ENCODE results near the gene TMCC2.
A peak's percentile ranks its signal among the peaks of the same experiment; 100 is the strongest.

TMCC2 gene

GRCh38 chr1:205199090-205199930 is 28.4 kb upstream of the TMCC2 start:
- peak overlapping the region; percentile 51 to 57 for H3K4me3 Mint-ChIP-seq
- peaks cover 29 to 53% of the 10 kb centered on the region in 2 donors for H3K4me1 Mint-ChIP-seq (ENCODE audit: low read depth in 2 of 2)
- H3K27me3 Mint-ChIP-seq = no peaks in the 10 kb centered on the region
- no peaks in the 10 kb centered on the region for H3K9me3 Mint-ChIP-seq
- peak overlapping the region; percentile 62 to 72 for H3K27ac Mint-ChIP-seq
- H3K36me3 Mint-ChIP-seq (ENCODE audit: insufficient read depth) = no peaks in the 10 kb centered on the region
- no peak for DNase-seq
- ATAC-seq (replicated peaks) = peak; percentile 52

DNA sequence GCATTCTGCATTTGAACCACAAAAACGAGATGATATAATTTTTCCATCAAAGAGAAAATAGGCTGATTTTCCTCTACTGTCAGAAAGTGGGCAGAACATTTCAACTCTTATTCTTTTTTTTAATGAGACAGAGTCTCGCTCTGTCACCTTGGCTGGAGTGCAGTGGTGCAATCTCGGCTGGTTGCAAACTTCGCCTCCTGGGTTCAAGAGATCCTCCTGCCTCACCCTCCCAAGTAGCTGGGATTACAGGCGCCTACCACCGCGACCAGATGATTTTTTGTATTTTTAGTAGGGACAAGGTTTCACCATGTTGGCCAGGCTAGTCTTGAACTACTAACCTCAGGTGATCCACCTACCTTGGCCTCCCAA is 27.8 kb upstream of the TMCC2 start:
- H3K9me3 Mint-ChIP-seq = no peaks in the 10 kb centered on the region
- peak overlapping the region; percentile 51 to 57 for H3K4me3 Mint-ChIP-seq
- H3K36me3 Mint-ChIP-seq (ENCODE audit: insufficient read depth) = no peaks in the 10 kb centered on the region
- H3K4me1 Mint-ChIP-seq (ENCODE audit: low read depth in 2 of 2) = peaks cover 31 to 56% of the 10 kb centered on the region in 2 donors
- H3K27ac Mint-ChIP-seq = peak overlapping the region; percentile 62 to 72
- H3K27me3 Mint-ChIP-seq = no peaks in the 10 kb centered on the region
- ATAC-seq (replicated peaks) (no peak), DNase-seq (no peak)

DNA sequence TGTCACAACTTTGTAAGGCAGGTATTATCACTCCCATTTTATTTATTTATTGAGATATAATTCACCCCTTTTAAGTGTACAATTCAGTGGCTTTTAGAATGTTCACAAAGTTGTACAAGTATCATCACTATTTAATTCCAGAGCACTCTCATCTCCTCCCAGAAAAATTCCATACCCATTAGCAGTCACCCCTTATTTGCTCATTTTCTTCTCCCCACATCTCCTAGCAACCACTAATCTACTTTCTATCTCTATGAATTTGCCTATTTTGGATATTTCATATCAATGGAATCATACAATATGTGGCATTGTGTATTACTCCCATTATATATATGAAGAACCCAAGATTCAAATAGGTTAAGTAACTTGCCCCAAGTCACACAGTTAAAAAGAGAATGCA is 23.2 kb upstream of the TMCC2 start:
- no peaks in the 10 kb centered on the region for H3K9me3 Mint-ChIP-seq
- no peaks in the 10 kb centered on the region for H3K27me3 Mint-ChIP-seq
- H3K36me3 Mint-ChIP-seq (ENCODE audit: insufficient read depth) = peaks cover 3% of the 10 kb centered on the region
- no peak for DNase-seq
- H3K27ac Mint-ChIP-seq = no peak overlapping the region
- no peak overlapping the region for H3K4me3 Mint-ChIP-seq
- ATAC-seq (replicated peaks) = no peak
- H3K4me1 Mint-ChIP-seq (ENCODE audit: low read depth in 2 of 2) = peaks cover 25 to 42% of the 10 kb centered on the region in 2 donors

GRCh38 chr1:205205055-205205454 is 22.7 kb upstream of the TMCC2 start:
- ATAC-seq (replicated peaks) (no peak), DNase-seq (no peak)
- Mint-ChIP-seq H3K27me3 (no peaks in the 10 kb centered on the region), H3K4me1 (ENCODE audit: low read depth in 2 of 2) (peaks cover 22 to 39% of the 10 kb centered on the region in 2 donors), H3K27ac (no peak overlapping the region), H3K9me3 (no peaks in the 10 kb centered on the region), H3K4me3 (no peak overlapping the region), H3K36me3 (ENCODE audit: insufficient read depth) (peaks cover 3% of the 10 kb centered on the region)

DNA sequence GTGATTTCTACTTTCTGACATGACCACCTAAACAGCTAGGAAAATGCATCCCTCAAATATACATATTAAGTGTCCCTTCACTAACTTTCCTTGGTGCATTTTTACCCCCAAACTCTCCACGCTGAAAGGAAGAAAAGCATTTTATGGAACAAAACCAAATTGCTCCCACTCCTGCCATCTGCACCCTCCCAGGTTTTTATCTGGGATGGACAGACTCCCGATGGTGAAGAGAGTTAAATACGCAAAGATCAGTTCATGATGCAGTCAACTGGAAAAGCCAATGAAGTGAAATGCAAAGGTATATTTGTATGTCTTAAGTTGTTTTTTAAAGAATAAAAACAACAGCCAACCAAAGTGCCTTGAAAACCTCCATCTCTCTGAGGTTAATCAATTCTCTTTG is 18.9 kb upstream of the TMCC2 start:
- no peaks in the 10 kb centered on the region for H3K9me3 Mint-ChIP-seq
- no peak overlapping the region for H3K4me3 Mint-ChIP-seq
- no peak for DNase-seq
- H3K36me3 Mint-ChIP-seq (ENCODE audit: insufficient read depth) = peaks cover 7% of the 10 kb centered on the region
- H3K27ac Mint-ChIP-seq = no peak overlapping the region
- peaks cover 28 to 31% of the 10 kb centered on the region in 2 donors for H3K4me1 Mint-ChIP-seq (ENCODE audit: low read depth in 2 of 2)
- H3K27me3 Mint-ChIP-seq = no peaks in the 10 kb centered on the region
- no peak for ATAC-seq (replicated peaks)

GRCh38 chr1:205210756-205211168 is 17.0 kb upstream of the TMCC2 start:
- H3K9me3 Mint-ChIP-seq = no peaks in the 10 kb centered on the region
- ATAC-seq (replicated peaks) (no peak), DNase-seq (peak in 1 of 3 experiments; percentile 5)
- H3K4me1 Mint-ChIP-seq (ENCODE audit: low read depth in 2 of 2) = peaks cover 15 to 21% of the 10 kb centered on the region in 2 donors
- H3K36me3 Mint-ChIP-seq (ENCODE audit: insufficient read depth) = peaks cover 7% of the 10 kb centered on the region
- H3K4me3 Mint-ChIP-seq = peak overlapping the region; percentile 88 to 96
- no peaks in the 10 kb centered on the region for H3K27me3 Mint-ChIP-seq
- peak overlapping the region; percentile 88 to 99 for H3K27ac Mint-ChIP-seq

DNA sequence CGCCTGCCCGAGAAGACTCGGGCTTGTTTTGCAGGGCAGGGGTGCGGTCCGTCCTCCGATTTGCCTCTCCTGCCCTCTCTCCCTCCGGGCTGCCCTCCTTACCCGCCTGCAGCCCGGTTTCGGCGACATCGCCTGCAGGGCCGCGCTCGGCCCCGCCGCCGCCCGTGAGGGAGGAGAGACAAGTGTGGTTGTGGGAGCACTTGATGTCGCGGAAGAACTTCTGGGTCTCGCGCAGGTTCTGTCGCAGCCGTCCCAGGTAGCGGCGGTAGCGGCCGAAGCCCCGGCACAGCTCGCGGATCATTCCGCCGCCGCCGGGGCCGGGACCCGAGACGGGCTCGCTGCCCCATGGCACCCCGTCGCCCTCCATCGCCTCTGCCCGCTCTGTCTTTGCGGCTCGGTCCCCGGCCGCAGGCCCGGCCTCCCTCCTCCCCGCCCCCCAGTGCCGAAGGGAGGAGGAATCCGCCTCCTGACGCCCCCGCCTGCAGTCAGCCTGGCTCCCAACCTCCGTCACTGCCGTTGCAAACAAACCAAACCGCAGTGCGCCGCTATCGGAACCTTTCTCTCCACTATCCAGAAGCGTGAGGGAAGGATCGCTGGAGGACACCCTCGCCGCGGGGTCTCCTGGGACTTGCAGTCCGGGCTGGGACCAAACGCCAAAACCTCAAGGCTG is 16.4 kb upstream of the TMCC2 start, which contains the start of gene DSTYK:
TSS of gene DSTYK (minus strand) at position 534 of the 670 bp plus-strand sequence. CDS start at position 367, 167 bp downstream.
- peak within 1 kb of the TSS; percentile 88 to 99 for H3K27ac Mint-ChIP-seq
- no peaks in the 10 kb centered on the region for H3K9me3 Mint-ChIP-seq
- peaks cover 15 to 21% of the 10 kb centered on the region in 2 donors for H3K4me1 Mint-ChIP-seq (ENCODE audit: low read depth in 2 of 2)
- peak within 1 kb of the TSS; percentile 88 to 96 for H3K4me3 Mint-ChIP-seq
- DNase-seq (peak; percentile 84 to 94 (median 87)), ATAC-seq (replicated peaks) (peak; percentile 85)
- peaks cover 7% of the 10 kb centered on the region for H3K36me3 Mint-ChIP-seq (ENCODE audit: insufficient read depth)
- no peaks in the 10 kb centered on the region for H3K27me3 Mint-ChIP-seq

- Mint-ChIP-seq H3K27me3 (peaks cover 0 to 4% of the 10 kb centered on the region in 2 donors), H3K27ac (peak overlapping the region; percentile 88 to 99), H3K4me3 (peak overlapping the region; percentile 88 to 96), H3K4me1 (ENCODE audit: low read depth in 2 of 2) (peaks cover 15 to 19% of the 10 kb centered on the region in 2 donors), H3K9me3 (no peaks in the 10 kb centered on the region), H3K36me3 (ENCODE audit: insufficient read depth) (peaks cover 4% of the 10 kb centered on the region)
- peak; percentile 23 for ATAC-seq (replicated peaks)
- no peak for DNase-seq
Measured at GRCh38 chr1:205211839-205212536, 15.8 kb upstream of the TMCC2 start.

DNA sequence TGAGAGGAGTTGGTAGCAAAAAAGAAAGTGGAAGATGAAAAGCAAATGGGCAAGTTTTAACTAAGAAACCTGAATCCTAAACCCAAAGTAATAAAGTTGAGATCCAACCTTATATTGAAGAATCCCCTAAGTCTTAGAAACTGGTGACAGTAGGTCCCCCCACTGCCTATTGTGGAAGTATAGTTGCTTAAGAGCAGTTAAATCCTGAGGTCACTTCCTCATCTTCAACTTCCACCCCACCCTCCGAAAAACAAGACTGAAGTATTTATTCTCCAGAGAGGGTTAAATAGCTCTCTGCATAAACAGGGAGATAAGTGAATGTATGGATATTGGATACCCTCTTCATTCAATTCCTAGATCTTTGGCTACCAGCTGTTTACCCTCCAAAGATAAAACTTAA is 13.0 kb upstream of the TMCC2 start:
- Mint-ChIP-seq H3K4me1 (ENCODE audit: low read depth in 2 of 2) (peaks cover 15 to 16% of the 10 kb centered on the region in 2 donors), H3K27me3 (peaks cover 0 to 23% of the 10 kb centered on the region in 2 donors), H3K9me3 (no peaks in the 10 kb centered on the region), H3K4me3 (no peak overlapping the region), H3K27ac (no peak overlapping the region), H3K36me3 (ENCODE audit: insufficient read depth) (peaks cover 4% of the 10 kb centered on the region)
- ATAC-seq (replicated peaks) (no peak), DNase-seq (no peak)

- peaks cover under 1% of the 10 kb centered on the region for H3K36me3 Mint-ChIP-seq (ENCODE audit: insufficient read depth)
- no peaks in the 10 kb centered on the region for H3K9me3 Mint-ChIP-seq
- H3K27ac Mint-ChIP-seq = no peak overlapping the region
- H3K27me3 Mint-ChIP-seq = peaks cover 4 to 23% of the 10 kb centered on the region in 2 donors
- no peak for DNase-seq
- no peak overlapping the region for H3K4me3 Mint-ChIP-seq
- ATAC-seq (replicated peaks) = no peak
- H3K4me1 Mint-ChIP-seq (ENCODE audit: low read depth in 2 of 2) = peaks cover 3 to 4% of the 10 kb centered on the region in 2 donors
Measured at GRCh38 chr1:205216588-205216987, 11.2 kb upstream of the TMCC2 start.

DNA sequence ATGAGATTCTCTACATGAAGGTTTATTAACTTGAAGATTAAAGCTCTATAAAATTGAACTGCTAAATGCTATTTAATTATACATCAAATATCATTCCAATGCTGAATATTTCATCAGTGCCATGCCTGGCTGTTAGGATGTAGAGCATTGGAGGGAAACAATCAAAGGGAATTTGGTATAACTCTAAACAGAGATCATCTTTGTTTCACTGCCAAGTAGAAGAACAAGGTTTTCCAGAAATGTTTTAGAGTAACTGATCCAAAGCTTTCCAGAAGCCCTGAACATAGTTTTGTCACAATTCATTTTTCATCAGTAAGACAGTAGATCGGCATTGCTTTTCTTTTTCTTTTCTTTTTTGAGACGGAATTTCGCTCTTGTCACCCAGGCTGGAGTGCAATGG is 10.3 kb upstream of the TMCC2 start:
- Mint-ChIP-seq H3K27ac (no peak overlapping the region), H3K27me3 (peaks cover 4 to 23% of the 10 kb centered on the region in 2 donors), H3K4me3 (no peak overlapping the region), H3K36me3 (ENCODE audit: insufficient read depth) (no peaks in the 10 kb centered on the region), H3K4me1 (ENCODE audit: low read depth in 2 of 2) (no peaks in the 10 kb centered on the region), H3K9me3 (no peaks in the 10 kb centered on the region)
- DNase-seq = no peak
- no peak for ATAC-seq (replicated peaks)

DNA sequence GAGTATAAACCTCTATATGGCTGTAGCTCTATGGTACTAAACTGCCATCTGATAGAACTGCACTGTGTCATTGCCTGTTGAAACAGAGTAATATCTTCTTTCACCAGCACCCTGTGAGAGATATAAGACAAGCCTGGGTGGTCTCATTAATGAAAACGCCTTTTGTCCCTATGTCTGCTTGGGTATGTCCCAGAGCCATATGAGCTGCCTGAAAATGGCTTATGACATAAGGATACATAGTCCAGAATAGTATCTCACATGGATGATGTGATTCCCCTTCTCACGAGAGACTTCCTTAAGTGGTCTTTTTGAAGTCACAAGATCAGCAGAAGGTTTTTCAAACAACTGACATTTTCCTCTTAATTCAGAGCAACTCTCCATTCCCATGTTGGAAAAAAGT is 7.3 kb upstream of the TMCC2 start:
- no peak overlapping the region for H3K4me3 Mint-ChIP-seq
- no peak for DNase-seq
- H3K9me3 Mint-ChIP-seq = no peaks in the 10 kb centered on the region
- H3K27ac Mint-ChIP-seq = no peak overlapping the region
- no peaks in the 10 kb centered on the region for H3K4me1 Mint-ChIP-seq (ENCODE audit: low read depth in 2 of 2)
- ATAC-seq (replicated peaks) = no peak
- H3K36me3 Mint-ChIP-seq (ENCODE audit: insufficient read depth) = no peaks in the 10 kb centered on the region
- H3K27me3 Mint-ChIP-seq = peaks cover 14 to 30% of the 10 kb centered on the region in 2 donors

- DNase-seq (no peak), ATAC-seq (replicated peaks) (no peak)
- H3K4me1 Mint-ChIP-seq (ENCODE audit: low read depth in 2 of 2) = peaks cover 15 to 18% of the 10 kb centered on the region in 2 donors
- H3K9me3 Mint-ChIP-seq = no peaks in the 10 kb centered on the region
- no peak overlapping the region for H3K27ac Mint-ChIP-seq
- H3K27me3 Mint-ChIP-seq = peaks cover 17 to 23% of the 10 kb centered on the region in 2 donors
- H3K36me3 Mint-ChIP-seq (ENCODE audit: insufficient read depth) = peaks cover 16% of the 10 kb centered on the region
- H3K4me3 Mint-ChIP-seq = no peak overlapping the region
Measured at GRCh38 chr1:205224736-205225135, 3.0 kb upstream of the TMCC2 start.

All from effector memory CD8-positive, alpha-beta T cell (primary cell).